Small intestine (tissue), 7 donors: ENCODE measurements around the gene ZFYVE28. TPM values are rescaled to one million over a fixed set of nuclear protein-coding genes. Genes with fewer than 3 reads are reported as not detected.

Experiments used
- DNase-seq, 2 donors: peaks; one replicate each; pipeline versions ENCODE4 v3.0.0 to v3.0.0-alpha.2; 2013
- FAIRE-seq: peaks from 2 replicates; lab custom pipeline; 2012; peaks lifted over from hg19 to GRCh38; lab: Jason Lieb, UNC
- H3K27ac ChIP-seq, 3 donors: one replicate each; pipeline ENCODE4 v1.5.1; 2013; ENCODE audit warnings: low read length in 2 of 3, mild to moderate bottlenecking in 2 of 3, control low read depth in 1 of 3, inconsistent platforms in 1 of 3, low read depth in 1 of 3, moderate library complexity in 1 of 3
- H3K27me3 ChIP-seq, 3 donors: one replicate each; pipeline ENCODE4 v1.6.1; 2013; ENCODE audit warnings: low read length in 3 of 3, inconsistent platforms in 1 of 3; ENCODE audit not compliant: control insufficient read depth in 3 of 3, insufficient read depth in 3 of 3
- H3K36me3 ChIP-seq, 3 donors: one replicate each; pipeline ENCODE4 v1.6.1; 2013; ENCODE audit warnings: low read length in 3 of 3, inconsistent platforms in 1 of 3, low read depth in 1 of 3, mild to moderate bottlenecking in 1 of 3, moderate library complexity in 1 of 3; ENCODE audit not compliant: control insufficient read depth in 3 of 3, insufficient read depth in 2 of 3
- H3K4me1 ChIP-seq, 3 donors: one replicate each; pipeline ENCODE4 v1.6.1; 2013; ENCODE audit warnings: low read length in 2 of 3, inconsistent platforms in 1 of 3, low read depth in 1 of 3, mild to moderate bottlenecking in 1 of 3, moderate library complexity in 1 of 3; ENCODE audit not compliant: control insufficient read depth in 3 of 3, insufficient read depth in 2 of 3
- H3K4me3 ChIP-seq, 3 donors: one replicate each; pipeline ENCODE4 v1.5.1; 2013; ENCODE audit warnings: low read length in 3 of 3, control low read depth in 1 of 3, inconsistent platforms in 1 of 3, low read depth in 1 of 3, mild to moderate bottlenecking in 1 of 3, moderate library complexity in 1 of 3
- H3K9me3 ChIP-seq, 2 donors: one replicate each; pipeline ENCODE4 v1.6.1; 2013; ENCODE audit warnings: low read depth in 1 of 2, low read length in 1 of 2; ENCODE audit not compliant: control insufficient read depth in 2 of 2, insufficient read depth in 1 of 2
- WGBS, 3 donors: extraction: QIAGEN DNeasy Blood & Tissue Kit; methylation state at CpG; one replicate each; pipeline ENCODE4 v1.1.7; 2013; 5-methylcytosine and 5-hydroxymethylcytosine counted together
- polyA plus RNA-seq, 4 donors: library from polyadenylated mRNA; stranded (reverse) in 3 of 4; unstranded in 1 of 4; fragments of 200-250 nt in 3 of 4; fragments of 120-200 nt in 1 of 4; gene quantifications; one replicate each; pipeline versions ENCODE4 v1.2.1 to v1.2.3, GENCODE V29; 2013
- donor health status: healthy with polysubstance abuse.
- donor health status: control.
- donor health status: control.
- donor health status: Bipolar disorder and iron deficiency.
- donor health status: healthy.

Gene ZFYVE28
- polyA plus RNA-seq, 4 donors, result 8.6 to 29.5 (median 12.8) TPM

DNA sequence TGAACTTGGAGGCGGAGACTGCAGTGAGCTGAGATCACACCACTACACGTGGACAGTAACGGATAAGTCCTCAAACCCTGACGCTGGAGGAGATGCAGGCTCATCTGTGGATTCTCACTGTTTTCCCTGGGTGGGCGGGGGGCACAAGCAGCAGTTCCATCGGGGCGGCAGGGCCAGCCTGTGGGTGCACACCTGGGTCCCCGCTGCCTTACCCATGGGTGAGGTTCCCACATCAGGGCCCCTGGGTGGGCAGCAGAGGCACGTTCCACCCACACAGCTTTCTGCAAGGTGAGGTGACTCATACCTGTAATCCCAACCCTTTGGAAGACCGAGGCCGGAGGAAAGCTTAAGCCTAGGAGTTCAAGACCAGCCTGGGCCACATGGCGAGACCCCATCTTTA is 100.0 kb downstream of the ZFYVE28 start:
- no peak overlapping the region for H3K4me3 ChIP-seq
- no peak for FAIRE-seq
- no peaks in the 10 kb centered on the region for H3K36me3 ChIP-seq
- no peak for DNase-seq
- 85 to 91% (median 88%) methylated on average over 10 to 12 of the region's 12 CpGs for WGBS, 3 donors
- no peaks in the 10 kb centered on the region for H3K4me1 ChIP-seq
- no peaks in the 10 kb centered on the region for H3K27me3 ChIP-seq
- no peak overlapping the region for H3K27ac ChIP-seq
- no peaks in the 10 kb centered on the region for H3K9me3 ChIP-seq

- Histone ChIP-seq H3K27me3 (no peaks in the 10 kb centered on the region), H3K9me3 (peaks cover 0 to 6% of the 10 kb centered on the region in 2 donors), H3K36me3 (no peaks in the 10 kb centered on the region), H3K4me3 (no peak overlapping the region), H3K4me1 (no peaks in the 10 kb centered on the region), H3K27ac (no peak overlapping the region)
- 69 to 81% (median 77%) methylated on average over 5 of the region's 5 CpGs for WGBS, 3 donors
- DNase-seq (no peak), FAIRE-seq (no peak)
Measured at GRCh38 chr4:2313366-2313765, 105.1 kb downstream of the ZFYVE28 start.

DNA sequence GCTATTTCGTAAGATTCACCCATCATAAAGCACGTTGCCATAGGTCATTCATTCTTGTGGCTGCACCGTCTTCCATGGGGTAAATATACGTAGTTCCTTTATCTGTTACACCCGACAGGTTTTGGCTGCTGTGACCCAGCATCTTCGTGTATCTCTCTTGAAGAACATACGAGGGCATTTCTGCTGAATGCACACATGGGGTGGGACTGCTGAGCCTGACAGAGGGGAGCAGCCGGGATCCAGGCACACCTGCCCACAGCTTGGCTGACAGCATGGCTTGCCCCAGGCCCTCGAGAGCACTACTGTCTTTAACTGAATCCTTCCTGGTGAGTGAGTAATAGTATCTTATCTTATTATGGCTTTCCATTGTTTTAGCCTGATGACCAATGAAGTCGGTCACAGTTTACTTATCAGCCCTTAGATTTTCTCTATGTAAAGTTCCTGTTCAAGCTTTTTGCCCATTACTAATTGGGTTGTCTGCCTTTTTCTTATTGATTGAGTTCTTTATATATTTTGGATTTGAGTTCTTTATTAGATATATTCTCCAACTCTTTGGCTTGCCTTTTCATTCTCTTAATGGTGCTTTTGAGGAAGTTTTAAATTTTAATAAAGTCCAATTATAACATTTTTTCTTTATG is 111.6 kb downstream of the ZFYVE28 start:
- Histone ChIP-seq H3K27me3 (no peaks in the 10 kb centered on the region), H3K4me1 (no peaks in the 10 kb centered on the region), H3K27ac (no peak overlapping the region), H3K9me3 (peaks cover 0 to 22% of the 10 kb centered on the region in 2 donors), H3K36me3 (peaks cover 0 to 4% (median 0%) of the 10 kb centered on the region in 3 donors), H3K4me3 (no peak overlapping the region)
- FAIRE-seq (no peak), DNase-seq (no peak)
- 90 to 92% (median 91%) methylated on average over 10 of the region's 10 CpGs for WGBS, 3 donors

DNA sequence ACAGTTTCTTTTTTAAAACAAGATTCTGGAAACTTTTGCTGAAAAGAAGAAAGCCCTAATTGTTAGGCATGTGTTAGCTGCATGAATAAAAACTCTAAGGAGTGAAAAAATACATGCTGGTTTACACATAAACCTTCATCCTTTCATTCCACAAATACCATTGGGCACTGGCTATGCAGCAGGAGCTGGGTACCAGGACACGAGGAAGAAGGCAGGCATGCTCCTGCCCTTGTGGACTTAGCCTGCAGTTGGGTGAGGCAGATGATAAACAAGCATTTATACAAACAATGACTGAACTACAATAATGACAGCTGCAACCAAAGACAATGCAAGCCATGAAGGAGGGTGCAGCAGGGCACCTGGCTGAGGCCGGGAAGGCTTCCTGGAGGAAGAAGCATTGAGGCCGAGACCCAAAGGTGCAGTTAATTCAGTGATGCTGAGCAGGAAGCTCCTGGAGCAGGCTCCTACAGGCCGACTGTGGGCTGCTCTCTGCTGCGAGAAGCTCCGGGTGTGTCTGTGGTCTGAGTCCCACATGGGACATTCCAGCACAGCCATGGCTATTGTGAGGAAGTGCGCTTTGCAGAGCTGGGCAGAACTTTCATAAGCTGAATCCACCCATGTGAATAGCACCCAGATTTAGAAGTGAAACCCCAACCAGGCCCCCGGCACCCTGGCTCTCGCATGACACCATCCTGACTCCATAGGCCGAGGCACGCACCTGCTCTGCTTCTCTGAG is 112.5 kb downstream of the ZFYVE28 start:
- H3K4me1 ChIP-seq, result no peaks in the 10 kb centered on the region
- 62 to 74% (median 73%) methylated on average over 11 of the region's 11 CpGs for WGBS, 3 donors
- H3K9me3 ChIP-seq, result peaks cover 0 to 18% of the 10 kb centered on the region in 2 donors
- no peak overlapping the region for H3K27ac ChIP-seq
- peaks cover 0 to 4% (median 0%) of the 10 kb centered on the region in 3 donors for H3K36me3 ChIP-seq
- no peak for FAIRE-seq
- no peaks in the 10 kb centered on the region for H3K27me3 ChIP-seq
- DNase-seq, result peak in 1 of 2 donors; percentile 55
- no peak overlapping the region for H3K4me3 ChIP-seq

- WGBS, 3 donors, result 92 to 96% (median 93%) methylated on average over 36 to 41 of the region's 41 CpGs
Measured at GRCh38 chr4:2304877-2305561, 113.4 kb downstream of the ZFYVE28 start.

DNA sequence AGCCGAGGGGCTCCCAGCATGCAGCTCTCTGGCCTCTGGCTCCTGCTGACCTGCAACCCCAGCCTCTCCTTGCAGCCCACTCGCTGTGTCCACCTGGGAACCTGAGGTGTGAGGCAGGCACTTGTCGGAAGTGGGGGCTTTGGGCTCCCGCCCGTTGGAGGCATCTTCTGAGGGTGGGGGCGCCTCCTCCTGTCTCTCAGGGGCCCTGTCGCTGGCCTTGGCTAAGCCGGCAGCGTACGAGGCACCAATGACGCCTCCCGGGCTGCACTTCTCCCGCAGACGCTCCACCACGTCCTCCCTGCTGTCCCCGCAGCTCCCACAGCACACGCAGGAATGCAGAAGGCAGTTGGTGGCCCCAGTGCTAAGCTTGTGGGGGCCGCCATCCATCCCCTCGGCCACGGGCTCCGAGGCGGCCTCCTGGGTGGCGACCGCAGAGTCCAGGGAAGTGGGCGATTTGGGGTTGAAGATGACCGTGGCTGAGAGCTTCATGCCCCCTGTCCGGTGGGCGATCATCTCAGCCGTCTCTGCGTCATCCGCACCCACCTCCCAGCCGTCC is 114.0 kb downstream of the ZFYVE28 start:
- WGBS, 3 donors, result 91 to 94% (median 93%) methylated on average over 26 to 32 of the region's 32 CpGs
- Histone ChIP-seq H3K4me3 (no peak overlapping the region), H3K9me3 (peaks cover 0 to 18% of the 10 kb centered on the region in 2 donors), H3K27ac (no peak overlapping the region), H3K4me1 (no peaks in the 10 kb centered on the region), H3K27me3 (no peaks in the 10 kb centered on the region), H3K36me3 (peaks cover 0 to 4% (median 0%) of the 10 kb centered on the region in 3 donors)
- FAIRE-seq (no peak), DNase-seq (no peak)

More at GRCh38 chr4:2304877-2305561, 113.4 kb downstream of the ZFYVE28 start:
- Histone ChIP-seq H3K27me3 (no peaks in the 10 kb centered on the region), H3K36me3 (peaks cover 0 to 4% (median 0%) of the 10 kb centered on the region in 3 donors), H3K27ac (no peak overlapping the region), H3K4me1 (no peaks in the 10 kb centered on the region), H3K4me3 (no peak overlapping the region), H3K9me3 (peaks cover 0 to 18% of the 10 kb centered on the region in 2 donors)
- FAIRE-seq, result no peak
- no peak for DNase-seq

GRCh38 chr4:2303686-2304320 is 114.6 kb downstream of the ZFYVE28 start:
- H3K27ac ChIP-seq, result no peak overlapping the region
- no peaks in the 10 kb centered on the region for H3K27me3 ChIP-seq
- H3K4me3 ChIP-seq, result no peak overlapping the region
- peaks cover 0 to 18% of the 10 kb centered on the region in 2 donors for H3K9me3 ChIP-seq
- DNase-seq (peak in 1 of 2 donors; percentile 48), FAIRE-seq (no peak)
- 32 to 73% (median 56%) methylated on average over 19 to 31 of the region's 31 CpGs for WGBS, 3 donors
- no peaks in the 10 kb centered on the region for H3K4me1 ChIP-seq
- H3K36me3 ChIP-seq, result peaks cover 0 to 4% (median 0%) of the 10 kb centered on the region in 3 donors
